ENCODE data around the gene ZSWIM8. TPM values are rescaled to one million over a fixed set of nuclear protein-coding genes. Genes with fewer than 3 reads are reported as not detected.
A peak's percentile ranks its signal among the peaks of the same experiment; 100 is the strongest.
"Not testable (repeated sequence)": the region's sequence is repeated elsewhere in the genome, so short reads cannot be mapped to it uniquely, and the experiment has no call there.

ZSWIM8 gene
- total RNA-seq (2014; rRNA removed; shearing (Covaris generic)): 36.5 and 41.1 TPM in 2 replicates

GRCh38 chr10:73785211-73785720 lies at the start of gene ZSWIM8:
ZSWIM8 (plus strand) TSS chr10:73785606; CDS start chr10:73785879, 273 bp downstream.
- H3K9me3 ChIP-seq (replicated peaks): no peaks in the 10 kb centered on the region
- peaks cover 12% of the 10 kb centered on the region for H3K4me1 ChIP-seq
- peaks cover 7% of the 10 kb centered on the region for H3K36me3 ChIP-seq
- no peaks in the 10 kb centered on the region for H3K27me3 ChIP-seq
- peak within 1 kb of the TSS; percentile 58 for H3K27ac ChIP-seq
- peak within 1 kb of the TSS; percentile 77 for H3K4me3 ChIP-seq
- peak; percentile 92 to 97 for DNase-seq

DNA sequence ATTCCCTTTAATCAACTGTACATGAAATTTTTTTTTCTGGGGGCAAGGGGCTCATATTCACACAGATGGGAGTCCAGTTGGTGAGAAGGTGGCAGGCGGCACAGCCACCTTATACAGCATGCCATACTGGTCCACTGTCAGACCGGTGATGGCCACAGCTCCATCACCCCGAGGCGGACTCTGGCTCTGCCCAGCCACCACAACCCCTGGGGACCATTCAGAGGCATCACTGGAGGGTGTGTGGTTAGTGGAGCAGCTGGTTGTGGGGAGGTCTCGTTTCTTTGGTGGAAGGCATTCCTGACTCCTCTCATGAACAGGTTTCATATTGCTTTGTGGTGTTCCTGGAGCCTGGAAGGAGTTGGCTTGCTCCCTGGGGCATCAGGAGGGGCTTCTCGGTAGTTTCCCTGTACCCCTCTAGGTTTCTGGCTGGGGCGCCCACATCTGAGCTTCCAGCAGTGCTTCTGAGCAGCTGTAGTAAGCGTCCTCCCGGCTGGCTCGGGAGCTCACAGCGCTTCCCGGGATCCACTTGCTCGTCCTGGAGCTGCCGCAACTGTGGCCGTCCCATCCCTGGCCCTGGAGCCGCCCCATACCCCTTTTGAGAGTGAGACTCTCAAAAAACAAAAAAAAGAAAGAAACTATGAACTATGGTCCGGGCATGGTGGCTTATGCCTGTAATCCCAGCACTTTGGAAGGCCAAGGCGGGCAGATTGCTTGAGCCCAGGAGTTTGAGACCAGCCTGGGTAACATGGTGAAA lies 44.7 kb upstream of the ZSWIM8 start:
- not testable (repeated sequence) for H3K27ac ChIP-seq, H3K4me3 ChIP-seq
- DNase-seq: peak; percentile 44 to 63

GRCh38 chr10:73742454-73742734 lies 43.0 kb upstream of the ZSWIM8 start:
- 0 out of 2 replicates have a peak, but pooled peaks cover 4% of the 10 kb centered on the region for H3K4me1 ChIP-seq
- no peaks in the 10 kb centered on the region for H3K9me3 ChIP-seq (replicated peaks)
- DNase-seq: no peak
- no peaks in the 10 kb centered on the region for H3K27me3 ChIP-seq
- peaks cover 9% of the 10 kb centered on the region for H3K36me3 ChIP-seq
- no peak overlapping the region for H3K27ac ChIP-seq
- no peak overlapping the region for H3K4me3 ChIP-seq

More for the DNA sequence above, 44.7 kb upstream of the ZSWIM8 start:
- not testable (repeated sequence) for H3K4me1 ChIP-seq; H3K27me3 ChIP-seq; H3K9me3 ChIP-seq (replicated peaks); H3K36me3 ChIP-seq

DNA sequence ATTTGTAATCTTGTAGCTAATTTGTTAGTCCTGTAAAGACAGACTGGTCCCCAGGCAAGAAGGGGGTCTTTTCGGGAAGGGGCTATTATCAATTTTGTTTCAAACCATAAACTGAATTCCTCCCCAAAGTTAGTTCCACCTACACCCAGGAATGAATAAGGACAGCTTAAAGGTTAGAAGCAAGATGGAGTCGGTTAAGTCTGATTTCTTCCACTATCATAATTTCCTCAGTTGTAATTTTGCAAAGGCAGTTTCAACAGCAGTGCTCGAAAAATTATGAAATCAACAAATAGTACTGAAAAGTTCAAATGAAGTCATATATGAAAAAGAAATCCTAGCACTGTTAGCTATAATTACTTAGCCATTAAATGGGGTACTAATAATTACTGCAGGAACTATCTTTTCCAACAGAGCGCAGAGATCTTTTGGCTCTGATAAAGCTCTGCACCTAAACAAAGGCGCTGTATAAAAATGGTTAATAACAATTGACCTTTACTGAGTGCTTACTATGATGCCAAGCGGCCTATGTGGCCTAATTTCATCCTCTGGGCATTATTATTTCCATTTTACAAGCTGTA lies 42.0 kb upstream of the ZSWIM8 start:
- no peaks in the 10 kb centered on the region for H3K27me3 ChIP-seq
- H3K27ac ChIP-seq: peak overlapping the region; percentile 88
- 0 out of 2 replicates have a peak, but pooled peaks cover 4% of the 10 kb centered on the region for H3K4me1 ChIP-seq
- peak in 1 of 2 experiments; percentile 19 for DNase-seq
- peaks cover 17% of the 10 kb centered on the region for H3K36me3 ChIP-seq
- H3K4me3 ChIP-seq: peak overlapping the region; percentile 77
- H3K9me3 ChIP-seq (replicated peaks): no peaks in the 10 kb centered on the region

DNA sequence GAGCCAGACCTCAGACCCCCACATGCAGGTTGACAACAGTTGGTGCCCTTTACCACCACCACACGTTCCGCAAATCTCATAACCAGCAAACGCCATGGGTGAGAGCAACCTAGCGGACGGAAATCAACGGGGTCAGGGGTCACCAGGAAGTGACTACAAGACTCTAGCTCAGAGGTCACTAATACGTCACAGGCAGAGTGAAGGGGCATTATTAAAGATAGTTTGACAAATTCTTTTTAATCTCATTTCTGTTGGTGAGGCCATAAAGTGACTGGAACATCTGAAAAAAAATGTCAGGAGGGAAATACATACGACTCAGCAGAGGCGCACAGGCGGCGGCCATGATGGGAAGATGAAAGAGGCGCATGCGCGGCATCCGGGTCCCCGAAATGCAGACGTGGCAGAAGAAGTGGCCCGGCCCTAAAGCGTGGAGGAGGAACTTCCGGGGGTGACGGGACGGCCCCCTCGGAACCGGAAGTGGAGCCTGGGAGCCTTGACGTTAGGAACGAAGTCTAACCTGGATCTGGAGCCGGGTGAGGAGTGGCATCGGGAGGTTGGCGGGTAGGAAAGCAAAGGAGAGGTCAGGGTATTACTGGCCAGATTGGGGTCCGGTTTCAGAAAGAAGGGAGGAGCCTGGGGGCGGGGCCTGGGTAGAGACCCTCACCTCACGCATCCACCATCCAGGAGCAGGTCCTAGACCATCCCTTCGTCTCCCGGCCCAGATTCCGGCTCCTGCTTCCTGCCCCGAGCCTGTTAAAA lies 41.3 kb upstream of the ZSWIM8 start, which contains the start of gene SEC24C:
TSS of gene SEC24C (plus strand) at position 468 of the 759 bp plus-strand sequence. CDS start 2,461 bp downstream, outside the sequence.
- Histone ChIP-seq H3K36me3 (peaks cover 22% of the 10 kb centered on the region), H3K4me1 (0 out of 2 replicates have a peak, but pooled peaks cover 4% of the 10 kb centered on the region), H3K9me3 (replicated peaks) (no peaks in the 10 kb centered on the region), H3K27ac (peak within 1 kb of the TSS; percentile 88), H3K4me3 (peak within 1 kb of the TSS; percentile 77), H3K27me3 (no peaks in the 10 kb centered on the region)
- DNase-seq: peak; percentile 98

DNA sequence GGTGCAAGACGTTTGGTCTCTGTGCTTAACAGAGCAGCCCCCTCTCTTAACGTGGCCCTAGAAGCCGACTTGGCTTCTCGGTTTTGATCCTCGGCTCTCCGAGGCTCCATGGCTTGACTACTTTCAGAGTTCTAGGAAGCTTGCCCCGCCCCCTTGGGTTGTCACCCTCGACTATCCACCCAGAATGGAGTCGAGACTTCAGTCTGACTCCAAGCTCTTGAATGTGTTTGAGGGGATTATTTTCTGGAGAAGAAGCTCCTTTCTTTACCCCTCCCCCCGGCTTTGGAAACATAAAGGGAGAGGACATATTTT lies 40.8 kb upstream of the ZSWIM8 start:
- Histone ChIP-seq H3K4me3 (peak overlapping the region; percentile 77), H3K9me3 (replicated peaks) (no peaks in the 10 kb centered on the region), H3K36me3 (peaks cover 26% of the 10 kb centered on the region), H3K27ac (peak overlapping the region; percentile 88), H3K4me1 (0 out of 2 replicates have a peak, but pooled peaks cover 4% of the 10 kb centered on the region), H3K27me3 (no peaks in the 10 kb centered on the region)
- peak; percentile 76 to 81 for DNase-seq

DNA sequence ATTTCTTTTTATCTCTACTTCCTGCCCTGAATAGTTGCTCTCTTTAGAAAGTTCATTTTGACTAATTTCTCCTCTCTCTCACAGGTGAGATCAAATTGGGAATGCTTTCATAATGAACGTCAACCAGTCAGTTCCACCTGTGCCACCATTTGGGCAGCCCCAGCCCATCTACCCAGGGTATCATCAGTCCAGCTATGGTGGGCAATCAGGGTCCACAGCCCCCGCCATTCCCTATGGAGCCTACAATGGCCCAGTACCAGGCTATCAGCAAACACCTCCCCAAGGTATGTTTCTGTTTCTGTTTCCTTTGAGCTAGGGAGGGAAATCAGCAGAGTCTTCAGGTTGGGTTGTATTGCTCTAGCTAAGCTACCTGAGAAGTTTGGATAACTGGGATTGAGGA lies 38.7 kb upstream of the ZSWIM8 start:
- Histone ChIP-seq H3K9me3 (replicated peaks) (no peaks in the 10 kb centered on the region), H3K36me3 (peaks cover 47% of the 10 kb centered on the region), H3K27me3 (no peaks in the 10 kb centered on the region), H3K4me3 (no peak overlapping the region), H3K4me1 (0 out of 2 replicates have a peak, but pooled peaks cover 4% of the 10 kb centered on the region), H3K27ac (no peak overlapping the region)
- DNase-seq: no peak

DNA sequence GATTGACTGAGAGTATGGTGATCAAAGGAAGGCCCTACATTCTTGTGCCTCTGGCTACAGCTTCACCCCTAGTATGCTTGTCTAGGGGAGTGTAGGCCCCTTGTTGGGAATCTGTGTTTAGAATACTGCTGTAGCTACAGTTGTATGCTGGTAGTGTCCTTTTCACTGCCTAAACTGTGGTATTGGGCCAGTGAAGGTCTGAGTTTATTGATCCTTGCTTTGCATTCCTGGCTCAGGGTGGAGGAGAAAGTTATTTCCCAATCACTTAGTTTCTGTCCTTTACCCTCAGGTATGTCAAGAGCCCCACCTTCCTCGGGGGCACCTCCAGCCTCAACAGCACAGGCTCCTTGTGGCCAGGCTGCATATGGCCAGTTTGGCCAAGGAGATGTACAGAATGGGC lies 34.6 kb upstream of the ZSWIM8 start:
- H3K36me3 ChIP-seq: peaks cover 75% of the 10 kb centered on the region
- H3K27me3 ChIP-seq: no peaks in the 10 kb centered on the region
- no peak for DNase-seq

GRCh38 chr10:73756183-73756582 lies 29.2 kb upstream of the ZSWIM8 start:
- Histone ChIP-seq H3K4me3 (no peak overlapping the region), H3K36me3 (peaks cover 53% of the 10 kb centered on the region)

More for the DNA sequence above, 34.6 kb upstream of the ZSWIM8 start:
- Histone ChIP-seq H3K27ac (no peak overlapping the region), H3K9me3 (replicated peaks) (no peaks in the 10 kb centered on the region), H3K4me3 (no peak overlapping the region), H3K4me1 (no peaks in the 10 kb centered on the region)

GRCh38 chr10:73758704-73759511 lies 26.5 kb upstream of the ZSWIM8 start:
- Histone ChIP-seq H3K4me3 (no peak overlapping the region), H3K9me3 (replicated peaks) (no peaks in the 10 kb centered on the region), H3K36me3 (peaks cover 53% of the 10 kb centered on the region), H3K27ac (no peak overlapping the region), H3K27me3 (no peaks in the 10 kb centered on the region), H3K4me1 (peaks cover 17% of the 10 kb centered on the region)
- DNase-seq: no peak

More at GRCh38 chr10:73756183-73756582, 29.2 kb upstream of the ZSWIM8 start:
- H3K4me1 ChIP-seq: peaks cover 8% of the 10 kb centered on the region
- DNase-seq: no peak
- H3K27ac ChIP-seq: no peak overlapping the region
- no peaks in the 10 kb centered on the region for H3K9me3 ChIP-seq (replicated peaks)
- H3K27me3 ChIP-seq: no peaks in the 10 kb centered on the region

GRCh38 chr10:73759512-73760115 lies 25.8 kb upstream of the ZSWIM8 start:
- no peak for DNase-seq
- Histone ChIP-seq H3K27me3 (no peaks in the 10 kb centered on the region), H3K4me1 (peaks cover 17% of the 10 kb centered on the region), H3K27ac (no peak overlapping the region), H3K36me3 (peaks cover 49% of the 10 kb centered on the region), H3K4me3 (no peak overlapping the region), H3K9me3 (replicated peaks) (no peaks in the 10 kb centered on the region)

- peaks cover 17% of the 10 kb centered on the region for H3K4me1 ChIP-seq
- DNase-seq: peak in 1 of 2 experiments; percentile 44
- H3K9me3 ChIP-seq (replicated peaks): no peaks in the 10 kb centered on the region
- no peak overlapping the region for H3K4me3 ChIP-seq
- H3K36me3 ChIP-seq: peaks cover 67% of the 10 kb centered on the region
- H3K27ac ChIP-seq: peak overlapping the region; percentile 24; the same call in 1 of the 2 replicates
- H3K27me3 ChIP-seq: no peaks in the 10 kb centered on the region
Observed at GRCh38 chr10:73761781-73762180, 23.6 kb upstream of the ZSWIM8 start.

DNA sequence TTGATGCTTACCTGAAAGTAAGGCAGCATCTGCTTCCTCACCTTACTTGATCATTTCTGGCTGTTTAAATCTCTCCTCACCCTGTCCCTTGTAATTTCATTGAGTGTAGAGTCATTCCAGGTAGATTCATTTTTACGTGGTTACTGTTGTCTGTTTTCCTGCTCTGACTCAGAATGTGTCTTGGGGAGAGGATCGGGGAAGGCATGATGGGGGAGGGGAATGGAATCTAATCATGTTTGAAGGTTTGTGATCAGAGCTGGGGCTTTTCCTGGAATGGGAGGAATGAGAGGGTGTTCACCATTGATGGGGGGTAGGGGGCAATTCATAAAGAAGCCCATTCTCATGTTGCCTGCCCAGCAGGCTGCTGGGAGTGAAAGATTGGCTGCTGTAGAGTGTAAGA lies 22.5 kb upstream of the ZSWIM8 start:
- peaks cover 17% of the 10 kb centered on the region for H3K4me1 ChIP-seq
- H3K27ac ChIP-seq: no peak overlapping the region
- no peaks in the 10 kb centered on the region for H3K9me3 ChIP-seq (replicated peaks)
- no peak for DNase-seq
- no peak overlapping the region for H3K4me3 ChIP-seq
- peaks cover 77% of the 10 kb centered on the region for H3K36me3 ChIP-seq
- no peaks in the 10 kb centered on the region for H3K27me3 ChIP-seq

DNA sequence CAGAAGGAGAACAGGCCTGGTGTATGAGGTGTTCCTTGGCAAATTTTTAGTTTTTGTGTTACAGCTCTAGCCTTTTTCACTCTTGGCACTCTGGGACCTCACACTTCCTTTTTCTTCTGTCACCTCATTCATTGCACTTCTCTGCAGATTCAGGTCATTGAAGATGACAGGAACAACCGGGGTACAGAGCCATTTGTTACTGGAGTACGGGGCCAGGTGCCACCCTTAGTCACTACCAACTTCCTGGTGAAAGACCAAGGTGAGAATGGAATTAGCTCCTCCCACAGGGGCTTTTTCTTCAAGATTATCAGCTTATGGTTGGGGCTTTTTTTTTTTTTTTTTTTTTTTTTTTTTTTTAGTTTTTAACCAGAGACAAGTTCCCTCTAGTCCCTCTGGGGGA lies 22.1 kb upstream of the ZSWIM8 start:
- Histone ChIP-seq H3K36me3 (peaks cover 78% of the 10 kb centered on the region), H3K4me3 (no peak overlapping the region), H3K4me1 (peaks cover 17% of the 10 kb centered on the region), H3K27ac (no peak overlapping the region), H3K9me3 (replicated peaks) (no peaks in the 10 kb centered on the region), H3K27me3 (no peaks in the 10 kb centered on the region)
- no peak for DNase-seq
